WTC11 (cell line): ENCODE results near the gene BBS9. TPM values are rescaled to one million over a fixed set of nuclear protein-coding genes. Genes with fewer than 3 reads are reported as not detected.

Experiments used
- ATAC-seq: fragments of 200-7000 bp; cut with Tn5 transposase; 2 replicates; pipeline ENCODE4 v1.10.0; 2021; ENCODE audit warnings: mild to moderate bottlenecking, moderate library complexity
- CTCF ChIA-PET: fragments of 300-600 bp; sonication (Branson Sonifier 250); formaldehyde crosslinking; loops from one replicate; lab custom pipeline; 2021; ENCODE audit warnings: antibody characterized with exemption; lab: Charles Lee
- POLR2A ChIA-PET: fragments of 350-600 bp; sonication (Branson Sonifier 250); formaldehyde crosslinking; loops from one replicate; lab custom pipeline; 2021; ENCODE audit warnings: antibody characterized with exemption; lab: Charles Lee
- DNase-seq: peaks from one replicate; pipeline ENCODE4 v3.0.0; 2021; ENCODE audit warnings: low spot score
- H3K27ac Mint-ChIP-seq: 2 replicates; pipeline ENCODE4 v1.8.0; 2021; ENCODE audit warnings: mixed read lengths
- H3K27me3 Mint-ChIP-seq: 2 replicates; pipeline ENCODE4 v1.8.0; 2021; ENCODE audit warnings: low read depth, mild to moderate bottlenecking, moderate library complexity, mixed read lengths
- H3K36me3 Mint-ChIP-seq: 2 replicates; pipeline ENCODE4 v1.8.0; 2021; ENCODE audit warnings: mixed read lengths
- H3K4me1 Mint-ChIP-seq: 2 replicates; pipeline ENCODE4 v1.8.0; 2022; ENCODE audit warnings: mixed read lengths
- H3K4me3 Mint-ChIP-seq: 2 replicates; pipeline ENCODE4 v1.8.0; 2021; ENCODE audit warnings: mild to moderate bottlenecking, moderate library complexity, mixed read lengths
- H3K9me3 Mint-ChIP-seq: 2 replicates; pipeline ENCODE4 v1.8.0; 2021; ENCODE audit warnings: mixed read lengths
- AFF4 ChIP-seq: sonication (generic); formaldehyde crosslinking; IDR thresholded peaks from 2 replicates; pipeline ENCODE4 v1.8.1; 2023; ENCODE audit warnings: mild to moderate bottlenecking, missing genetic modification reagents, borderline replicate concordance
- CDX4 ChIP-seq: fragments of 250-450 bp; sonication (Bioruptor Pico); IDR thresholded peaks from 2 replicates; pipeline ENCODE4 v1.9.0; 2021; ENCODE audit warnings: moderate library complexity, mild to moderate bottlenecking, inconsistent platforms, borderline replicate concordance
- E2F4 ChIP-seq: sonication (generic); formaldehyde crosslinking; IDR thresholded peaks from 2 replicates; pipeline ENCODE4 v1.8.1; 2022; ENCODE audit warnings: low read depth, mild to moderate bottlenecking, moderate library complexity, missing genetic modification reagents, borderline replicate concordance
- EMX1 ChIP-seq: fragments of 250-450 bp; sonication (Bioruptor Pico); IDR thresholded peaks from 2 replicates; pipeline ENCODE4 v1.8.0; 2021; ENCODE audit warnings: mild to moderate bottlenecking
- ETV6 ChIP-seq: sonication (generic); formaldehyde crosslinking; IDR thresholded peaks from 2 replicates; pipeline ENCODE4 v1.8.1; 2022; ENCODE audit warnings: mild to moderate bottlenecking, missing genetic modification reagents
- GTF2I ChIP-seq: fragments of 250-450 bp; sonication (Bioruptor Pico); conservative IDR thresholded peaks from 2 replicates; pipeline ENCODE4 v1.4.0; 2021; ENCODE audit warnings: mild to moderate bottlenecking
- MLX ChIP-seq: sonication (generic); formaldehyde crosslinking; IDR thresholded peaks from 2 replicates; pipeline ENCODE4 v1.8.1; 2023; ENCODE audit warnings: mild to moderate bottlenecking, missing genetic modification reagents, moderate library complexity
- NFATC4 ChIP-seq: fragments of 250-450 bp; sonication (Bioruptor Pico); IDR thresholded peaks from 2 replicates; pipeline ENCODE4 v1.9.0; 2021; ENCODE audit warnings: mild to moderate bottlenecking
- NR1H2 ChIP-seq: sonication (generic); formaldehyde crosslinking; IDR thresholded peaks from 2 replicates; pipeline ENCODE4 v1.9.0; 2021; ENCODE audit warnings: mild to moderate bottlenecking, moderate library complexity, missing genetic modification reagents
- OVOL2 ChIP-seq: fragments of 250-450 bp; sonication (Bioruptor Pico); IDR thresholded peaks from 2 replicates; pipeline ENCODE4 v1.9.0; 2021; ENCODE audit warnings: mild to moderate bottlenecking, borderline replicate concordance
- PRDM15 ChIP-seq: sonication (generic); formaldehyde crosslinking; IDR thresholded peaks from 2 replicates; pipeline ENCODE4 v1.8.0; 2022; ENCODE audit warnings: missing genetic modification reagents
- PREB ChIP-seq: sonication (generic); formaldehyde crosslinking; IDR thresholded peaks from 2 replicates; pipeline ENCODE4 v1.8.1; 2022; ENCODE audit warnings: mild to moderate bottlenecking, missing genetic modification reagents, moderate library complexity, borderline replicate concordance
- TEAD1 ChIP-seq: sonication (generic); formaldehyde crosslinking; IDR thresholded peaks from 2 replicates; pipeline ENCODE4 v1.8.0; 2022; ENCODE audit warnings: mild to moderate bottlenecking, missing genetic modification reagents
- TP53 ChIP-seq: sonication (generic); formaldehyde crosslinking; IDR thresholded peaks from 2 replicates; pipeline ENCODE4 v1.8.1; 2023; ENCODE audit warnings: mild to moderate bottlenecking, missing genetic modification reagents
- USF1 ChIP-seq: sonication (generic); formaldehyde crosslinking; IDR thresholded peaks from 2 replicates; pipeline ENCODE4 v1.8.0; 2022; ENCODE audit warnings: mild to moderate bottlenecking, missing genetic modification reagents
- ZBTB21 ChIP-seq: sonication (generic); formaldehyde crosslinking; IDR thresholded peaks from 2 replicates; pipeline ENCODE4 v1.8.1; 2023; ENCODE audit warnings: mild to moderate bottlenecking, missing genetic modification reagents, borderline replicate concordance
- ZBTB43 ChIP-seq: sonication (generic); formaldehyde crosslinking; IDR thresholded peaks from 2 replicates; pipeline ENCODE4 v1.8.1; 2023; ENCODE audit warnings: mild to moderate bottlenecking, missing genetic modification reagents
- ZNF121 ChIP-seq: sonication (generic); formaldehyde crosslinking; IDR thresholded peaks from 2 replicates; pipeline ENCODE4 v1.8.0; 2023; ENCODE audit warnings: missing genetic modification reagents
- ZNF423 ChIP-seq: fragments of 250-450 bp; sonication (Bioruptor Pico); IDR thresholded peaks from 2 replicates; pipeline ENCODE4 v2.1.2; 2022; ENCODE audit warnings: mild to moderate bottlenecking, moderate library complexity
- total RNA-seq: library from RNA; stranded (reverse); gene quantifications from 3 replicates; pipeline ENCODE4 v1.2.3, GENCODE V29; 2021

Gene BBS9
- total RNA-seq, 1 experiment from 2014 or later = 56.6 TPM

- TF ChIP-seq E2F4 (no peak), ZBTB21 (CRISPR knock-in tag) (no peak), TEAD1 (CRISPR knock-in tag) (no peak), PRDM15 (CRISPR knock-in tag) (no peak), USF1 (CRISPR knock-in tag) (no peak), GTF2I (CRISPR knock-in tag) (no peak), NFATC4 (CRISPR knock-in tag) (no peak), ZNF423 (CRISPR knock-in tag) (no peak), AFF4 (CRISPR knock-in tag) (no peak)
- no peak for DNase-seq
- no peaks in the 10 kb centered on the region for H3K36me3 Mint-ChIP-seq
- H3K27ac Mint-ChIP-seq = no peak overlapping the region
- no peak for ATAC-seq
- no peak overlapping the region for H3K4me3 Mint-ChIP-seq
- POLR2A ChIA-PET = no interaction called here
- peaks cover 4% of the 10 kb centered on the region; the same call in 1 of the 2 replicates for H3K9me3 Mint-ChIP-seq
- no peaks in the 10 kb centered on the region for H3K27me3 Mint-ChIP-seq
- CTCF ChIA-PET = interaction anchor here (1.2 kb wide), 1 partner anchor 9 kb away, joined by 4 read pairs; no protein-coding TSS in a partner anchor
- no peaks in the 10 kb centered on the region for H3K4me1 Mint-ChIP-seq
Measured at GRCh38 chr7:33233659-33234058, 104.3 kb downstream of the BBS9 start.

- ChIA-PET CTCF (no interaction called here), POLR2A (no interaction called here)
- Mint-ChIP-seq H3K27ac (no peak overlapping the region), H3K4me1 (no peaks in the 10 kb centered on the region), H3K4me3 (no peak overlapping the region), H3K27me3 (no peaks in the 10 kb centered on the region), H3K36me3 (no peaks in the 10 kb centered on the region), H3K9me3 (no peaks in the 10 kb centered on the region)
- DNase-seq = no peak
- no peak for ATAC-seq
- TF ChIP-seq CDX4 (CRISPR knock-in tag) (no peak), ETV6 (no peak), TP53 (no peak), MLX (no peak), PREB (no peak), ZNF121 (CRISPR knock-in tag) (no peak), ZBTB43 (no peak), EMX1 (CRISPR knock-in tag) (no peak), E2F4 (no peak), ZNF423 (CRISPR knock-in tag) (no peak), OVOL2 (CRISPR knock-in tag) (no peak), NR1H2 (CRISPR knock-in tag) (no peak)
Measured at GRCh38 chr7:33237036-33237435, 107.7 kb downstream of the BBS9 start.
